RCC 7860 (cell line): ENCODE data around the gene STPG1.

Experiments
- DNase-seq: peaks from one replicate; pipeline ENCODE4 v3.0.0-alpha.2; 2015; ENCODE audit warnings: low spot score
- FAIRE-seq: peaks from 2 replicates; lab custom pipeline; 2012; peaks lifted over from hg19 to GRCh38; lab: Jason Lieb, UNC

STPG1 gene

DNA sequence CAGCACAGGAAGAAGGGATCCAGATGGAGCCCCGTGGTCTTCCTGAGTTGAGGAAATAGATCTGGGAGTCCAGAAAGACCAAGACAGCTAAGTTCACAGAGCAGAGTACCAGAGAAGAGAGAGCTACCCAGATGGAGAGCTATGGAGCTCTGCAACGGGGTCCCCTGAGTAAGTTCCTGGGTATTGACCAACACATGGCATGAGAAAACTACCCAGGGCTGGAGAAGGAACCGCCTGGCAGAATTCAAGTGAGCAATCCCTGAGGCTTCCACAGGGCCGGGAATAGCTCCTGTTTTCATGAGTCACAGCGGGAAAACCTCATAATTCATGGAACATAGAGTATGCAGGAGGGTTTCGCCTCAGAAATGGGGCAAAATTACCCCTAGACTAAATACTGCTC is 19.7 kb downstream of the STPG1 start:
- FAIRE-seq (peak; percentile 86), DNase-seq (peak; percentile 74)

DNA sequence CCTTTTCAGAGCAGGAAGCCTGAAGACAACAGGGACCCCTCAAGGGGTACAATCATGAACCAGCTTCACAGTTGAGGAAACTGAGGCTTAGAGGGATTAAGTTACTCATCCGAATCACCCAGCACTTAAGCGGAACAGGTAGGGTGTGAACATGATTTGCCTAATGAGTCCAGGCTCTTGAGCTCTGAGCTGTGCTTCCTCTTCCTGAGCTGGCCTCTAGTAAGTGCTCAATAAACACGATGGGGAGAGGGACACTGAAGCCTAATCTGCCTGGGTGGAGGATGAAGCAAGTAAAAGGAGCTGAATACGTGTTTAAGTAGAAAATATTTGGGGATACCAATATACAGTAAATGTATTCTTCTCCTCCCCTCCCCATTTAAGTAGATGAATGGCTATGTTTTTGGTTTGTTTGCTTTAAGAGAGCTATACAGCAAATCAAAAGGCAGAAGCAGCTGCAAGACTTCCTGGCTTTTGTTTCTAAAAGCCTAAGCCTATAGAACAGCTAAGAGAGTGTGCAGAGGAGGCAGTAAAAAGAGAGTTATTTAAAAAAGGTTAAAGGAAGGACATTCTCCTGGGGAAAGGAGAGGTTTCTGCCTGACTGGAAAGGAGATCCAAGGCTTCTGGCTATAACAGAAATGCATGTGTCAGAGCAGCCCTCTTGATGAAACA is 20.5 kb downstream of the STPG1 start:
- DNase-seq, result no peak
- FAIRE-seq, result no peak

DNA sequence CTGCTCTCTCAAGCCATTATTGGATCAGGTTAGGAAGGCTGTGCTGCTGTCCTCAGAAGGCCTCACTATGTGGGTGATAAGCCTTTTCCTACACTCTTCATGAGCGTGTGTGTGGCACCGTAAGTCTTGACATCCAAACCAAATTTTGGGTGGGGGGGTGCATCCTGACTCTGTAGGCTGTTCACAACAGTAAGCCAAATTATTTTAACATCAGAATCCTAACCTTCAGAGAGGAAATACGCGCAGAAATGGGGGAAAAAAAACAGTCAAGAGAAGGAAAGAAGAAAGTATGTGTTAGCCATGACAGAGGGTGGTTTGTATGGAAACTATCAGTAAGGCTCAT is 21.0 kb downstream of the STPG1 start:
- FAIRE-seq (no peak), DNase-seq (no peak)

DNA sequence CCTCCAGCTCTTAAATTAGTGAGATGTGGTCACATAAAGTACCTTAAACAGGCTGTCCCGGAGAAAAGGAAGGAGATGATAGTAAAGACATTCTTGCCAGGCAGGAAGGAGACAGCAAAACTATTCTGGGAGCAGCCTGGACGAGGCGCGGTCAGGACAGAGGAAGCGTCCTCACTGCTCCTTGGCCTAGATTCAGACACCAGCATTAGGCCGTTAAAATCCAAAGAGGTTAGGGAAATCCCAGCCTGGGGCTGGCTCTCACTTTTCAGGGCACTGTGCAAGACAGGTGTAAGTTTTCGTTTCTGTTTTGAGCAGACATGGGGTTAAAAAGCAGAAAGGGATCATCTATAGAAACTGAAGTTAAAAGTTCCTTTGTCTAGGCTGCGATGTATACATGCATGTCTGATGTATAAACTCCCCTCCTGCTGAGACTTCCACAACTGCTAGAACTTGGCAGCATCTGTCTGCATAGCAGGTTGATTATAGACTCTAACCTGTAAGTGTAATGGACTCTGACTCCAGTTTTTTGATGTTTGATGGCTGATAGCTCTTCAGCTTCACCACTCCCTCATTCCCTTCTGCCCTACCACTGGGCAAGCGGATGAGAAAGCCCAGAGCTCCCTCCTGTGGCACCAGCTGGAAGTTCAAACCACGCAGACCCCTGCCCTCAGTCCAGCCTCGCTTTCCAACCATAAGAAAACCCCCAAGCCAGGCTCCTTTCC is 21.5 kb downstream of the STPG1 start:
- no peak for FAIRE-seq

DNA sequence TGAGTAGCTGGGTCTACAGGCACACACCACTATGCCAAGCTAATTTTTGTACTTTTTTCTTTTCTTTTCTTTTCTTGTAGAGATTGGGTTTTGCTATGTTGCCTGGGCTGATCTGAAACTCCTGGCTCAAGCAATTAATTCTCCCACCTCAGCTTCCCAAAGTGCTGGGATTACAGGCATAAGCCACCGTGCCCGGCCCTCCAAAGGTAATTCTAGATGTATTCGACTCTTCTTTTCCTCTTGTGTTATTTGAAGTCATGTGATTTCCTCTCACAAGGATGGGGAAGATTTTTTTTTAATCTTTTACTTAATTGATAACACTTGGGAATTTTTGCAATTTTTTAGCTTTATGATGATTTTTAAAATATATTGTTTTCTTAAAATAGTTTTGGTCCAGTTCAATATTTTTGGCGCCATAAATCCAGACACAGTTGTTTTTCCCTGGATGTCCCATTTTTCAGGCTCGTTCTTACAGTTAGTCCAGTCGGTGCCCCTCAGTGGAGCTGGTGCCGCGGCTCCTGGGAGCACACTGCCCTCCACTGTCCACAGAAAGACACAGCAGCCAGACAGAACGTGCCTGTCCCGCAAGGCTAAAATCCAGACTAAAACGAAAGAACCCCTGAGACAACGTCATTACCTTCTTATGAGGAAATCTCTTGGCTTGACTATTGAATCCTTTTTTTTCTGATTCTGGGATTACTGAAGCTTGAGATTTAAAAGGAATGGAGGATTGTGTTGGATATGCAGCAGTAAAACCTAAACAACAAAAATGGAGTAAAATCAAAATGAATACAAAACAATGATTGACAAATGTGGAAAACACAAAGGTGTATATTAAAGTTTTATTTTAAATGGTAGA is 22.4 kb downstream of the STPG1 start:
- DNase-seq, result peak; percentile 60
- FAIRE-seq, result peak; percentile 42

More for the DNA sequence above, 21.5 kb downstream of the STPG1 start:
- no peak for DNase-seq

DNA sequence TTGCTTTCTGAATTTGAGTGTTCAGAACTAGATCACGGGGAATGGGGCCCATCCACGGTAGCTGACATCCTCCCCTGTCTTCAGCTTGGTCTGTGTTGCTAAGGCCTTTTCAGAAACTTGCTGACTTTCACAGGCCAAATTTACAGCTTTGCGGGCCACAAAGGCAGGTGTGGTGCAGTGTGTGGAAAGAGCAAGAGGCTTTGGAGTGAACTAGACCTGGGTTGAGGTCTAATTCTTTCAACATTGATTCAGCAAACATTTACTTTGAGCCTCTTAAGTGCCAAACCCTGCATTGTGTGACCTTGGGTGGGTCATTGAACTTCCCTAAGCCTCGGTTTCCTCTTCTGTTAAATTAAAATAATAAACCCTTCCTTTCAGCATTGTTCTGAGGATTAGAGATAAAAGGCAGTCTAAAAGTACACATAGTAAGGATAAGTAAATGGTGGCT is 24.3 kb downstream of the STPG1 start:
- FAIRE-seq (no peak), DNase-seq (no peak)

DNA sequence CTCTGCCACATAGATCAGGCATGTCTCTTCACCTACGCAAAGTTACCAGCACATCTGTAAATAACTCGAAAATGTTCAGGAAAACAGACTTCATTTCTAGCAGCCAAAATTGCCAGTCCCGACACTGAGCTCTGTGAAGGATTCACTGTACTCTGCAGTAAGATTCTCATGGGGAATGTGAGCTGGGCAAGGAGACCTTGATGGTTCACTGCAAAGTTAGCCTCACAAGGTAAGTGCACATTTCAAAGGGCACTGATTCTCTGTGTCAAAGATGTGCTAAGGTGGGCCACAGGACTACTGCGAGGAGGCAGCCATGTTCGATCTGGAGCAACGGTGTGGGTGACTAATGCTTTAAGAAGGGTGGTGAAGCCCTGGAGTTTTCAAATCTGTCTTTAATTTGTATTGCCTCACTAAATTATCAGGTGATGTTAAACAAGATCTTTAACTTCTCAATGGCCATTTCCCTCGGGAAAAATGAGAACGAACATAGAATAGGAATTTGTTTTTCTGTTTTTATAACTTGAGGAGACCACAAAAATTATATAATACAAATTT is 25.2 kb downstream of the STPG1 start:
- DNase-seq (no peak), FAIRE-seq (no peak)

DNA sequence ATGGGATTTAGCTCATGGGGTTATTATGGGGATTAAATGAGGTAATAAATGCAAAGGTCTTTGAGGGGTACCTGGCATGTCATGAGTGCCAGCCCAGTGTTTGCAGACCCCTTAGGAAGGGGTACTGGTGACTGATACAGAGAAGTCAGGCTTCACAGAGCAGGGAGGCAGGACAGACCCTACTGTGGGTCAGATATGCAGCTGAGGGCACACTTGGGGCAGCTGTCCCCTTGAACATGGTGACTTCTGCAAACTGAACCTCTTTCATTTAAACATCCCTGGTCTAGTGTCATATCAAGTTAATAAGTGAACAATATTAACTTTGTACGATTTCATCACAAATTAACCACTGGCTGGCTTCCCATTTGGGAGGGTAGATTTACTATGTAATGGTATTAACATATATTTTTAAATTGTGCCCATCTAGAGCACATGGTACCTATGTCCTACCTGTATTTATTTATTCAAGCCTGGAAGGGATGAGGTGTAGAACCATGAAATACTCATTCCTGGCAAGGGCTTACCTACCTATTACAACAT is 25.9 kb downstream of the STPG1 start:
- DNase-seq, result no peak
- peak; percentile 38 for FAIRE-seq

DNA sequence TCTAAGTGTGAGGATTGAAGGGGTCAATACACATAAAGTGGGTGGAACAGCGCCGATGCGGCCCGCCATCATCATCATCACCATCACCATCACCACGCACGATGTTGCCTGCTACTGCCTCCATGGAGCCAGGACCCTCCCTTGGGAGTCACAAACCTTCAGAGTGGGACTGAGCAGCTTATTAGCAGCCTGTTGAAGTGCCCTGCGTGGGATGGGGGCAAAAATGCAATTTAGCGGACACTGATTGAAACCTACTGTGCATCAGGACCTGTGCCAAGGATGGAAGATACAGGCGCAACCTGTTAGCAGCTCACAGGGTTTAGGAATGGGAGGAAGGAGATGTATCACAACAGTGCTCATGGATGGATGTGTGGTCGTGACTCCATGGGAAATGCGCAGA is 26.7 kb downstream of the STPG1 start:
- FAIRE-seq (no peak), DNase-seq (no peak)

DNA sequence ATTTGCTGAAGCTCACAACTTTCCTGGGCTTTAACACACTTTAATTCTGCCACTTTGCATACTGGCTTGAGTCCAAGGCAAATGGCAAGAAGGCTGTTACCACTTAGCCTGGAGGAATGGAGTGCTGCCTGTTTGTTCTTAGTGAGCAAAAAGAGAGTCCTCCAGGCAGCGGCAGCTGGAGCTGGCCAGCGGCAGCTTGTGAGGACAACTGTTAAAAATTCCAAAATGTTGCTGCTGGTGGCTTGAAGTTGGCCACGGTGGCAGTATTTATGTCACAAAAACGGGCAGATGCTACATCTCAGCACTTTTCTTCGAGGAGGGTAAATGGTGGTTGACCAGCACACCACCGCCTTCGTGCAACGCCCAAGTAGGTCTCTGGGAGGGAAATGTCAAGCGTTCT is 27.3 kb downstream of the STPG1 start:
- FAIRE-seq, result no peak
- no peak for DNase-seq

DNA sequence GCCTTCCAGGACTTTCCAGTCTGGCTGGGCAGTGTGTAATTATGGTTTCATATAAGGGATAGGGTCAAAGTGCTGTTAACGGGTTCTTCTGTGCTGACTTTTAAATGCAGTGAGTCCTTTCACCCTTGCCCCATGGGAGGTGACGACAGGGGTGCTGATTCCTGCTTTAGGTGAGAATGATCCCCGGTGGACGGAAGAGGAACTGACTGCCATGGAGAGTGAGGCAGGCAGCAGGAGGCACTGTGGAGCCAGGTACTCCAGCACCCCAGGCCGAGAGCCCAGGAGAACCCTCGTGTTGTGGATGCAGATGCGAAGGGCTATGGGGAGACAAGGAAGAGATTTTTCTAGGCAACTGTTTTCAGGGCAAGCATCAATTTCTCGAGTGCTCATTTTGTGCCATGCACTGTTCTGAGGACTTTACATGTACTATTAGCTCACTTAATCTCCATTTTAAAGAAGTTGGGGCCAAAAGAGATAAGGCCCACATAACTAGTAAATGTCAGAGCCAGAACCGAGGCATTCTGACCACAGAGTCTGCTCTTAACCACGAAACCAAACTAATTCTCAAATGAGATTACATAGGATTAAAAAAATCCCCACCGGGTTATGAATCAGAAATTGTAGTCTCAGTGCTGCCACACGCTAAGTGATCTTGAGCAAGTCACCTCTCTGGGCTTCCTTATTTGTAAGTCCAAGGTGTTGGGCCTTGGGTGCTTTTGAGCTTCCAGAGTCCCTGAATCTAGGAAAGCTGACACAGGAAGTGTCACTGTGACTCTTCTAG is 28.2 kb downstream of the STPG1 start:
- peak; percentile 60 for FAIRE-seq
- DNase-seq, result peak; percentile 60

DNA sequence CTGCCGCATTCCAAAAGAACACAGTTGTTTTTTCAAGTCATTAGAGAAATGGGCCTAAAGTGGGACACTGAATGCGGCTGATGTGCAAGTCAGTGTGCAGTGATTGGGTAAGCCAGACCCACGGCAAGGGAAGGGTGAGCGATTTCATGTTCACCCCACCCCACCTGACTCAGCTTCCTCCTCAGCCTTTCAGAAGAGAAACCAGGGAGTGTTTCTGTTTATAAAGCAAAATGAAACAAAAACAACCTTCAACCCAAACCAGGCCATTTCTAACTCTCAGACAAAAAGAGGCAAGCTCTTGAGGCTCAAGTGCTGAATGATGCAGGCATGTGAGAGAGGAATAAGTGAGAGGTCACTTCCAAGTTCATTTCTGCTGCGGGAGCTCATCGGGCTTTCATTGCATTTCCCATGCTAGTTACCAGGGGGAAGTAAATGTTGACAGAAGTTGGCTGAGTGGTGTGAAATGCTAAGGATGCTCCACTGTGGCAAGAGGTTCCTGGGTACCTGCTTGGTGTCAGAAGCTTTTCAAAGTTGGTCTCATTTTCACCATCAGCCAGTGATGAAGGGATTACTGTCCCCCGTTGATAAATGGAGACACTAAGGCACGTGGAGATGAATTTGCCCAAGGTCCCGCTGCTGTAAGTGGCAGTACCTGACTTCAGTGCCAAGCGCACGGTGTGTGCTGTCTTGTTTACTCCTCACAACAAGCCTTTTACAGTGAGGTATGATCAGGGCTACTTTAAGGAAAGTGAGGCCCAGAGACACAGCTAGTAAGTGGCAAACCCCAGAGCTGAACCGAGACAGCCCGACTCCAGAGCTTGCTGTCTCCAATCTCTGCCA is 29.1 kb downstream of the STPG1 start:
- DNase-seq, result no peak
- no peak for FAIRE-seq

DNA sequence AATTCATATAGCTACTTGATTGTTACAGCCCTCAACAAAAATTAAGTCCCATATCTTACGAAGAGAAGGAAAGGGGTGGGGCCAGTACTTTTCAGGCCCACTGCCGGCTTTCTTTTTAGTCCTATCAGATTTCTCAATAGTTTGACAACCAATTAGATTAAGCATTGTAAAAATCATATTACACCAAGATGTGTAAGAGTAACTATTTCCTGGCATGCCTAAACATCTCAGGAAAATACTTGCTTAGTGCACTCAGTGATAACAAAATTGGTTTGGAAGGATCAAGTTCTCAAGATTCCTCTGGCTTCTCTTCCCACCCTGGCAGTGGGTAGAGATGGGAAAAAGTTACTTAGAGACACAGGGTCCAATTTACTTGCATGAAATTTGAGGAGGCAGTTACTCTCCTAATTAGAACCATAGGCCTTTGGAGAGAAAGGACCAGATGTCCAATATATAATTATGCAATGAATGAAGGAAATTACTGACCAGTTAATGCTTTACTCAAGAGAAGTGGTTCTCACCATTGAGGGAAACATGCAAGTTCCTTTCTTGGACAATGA is 30.1 kb downstream of the STPG1 start:
- DNase-seq (no peak), FAIRE-seq (no peak)

DNA sequence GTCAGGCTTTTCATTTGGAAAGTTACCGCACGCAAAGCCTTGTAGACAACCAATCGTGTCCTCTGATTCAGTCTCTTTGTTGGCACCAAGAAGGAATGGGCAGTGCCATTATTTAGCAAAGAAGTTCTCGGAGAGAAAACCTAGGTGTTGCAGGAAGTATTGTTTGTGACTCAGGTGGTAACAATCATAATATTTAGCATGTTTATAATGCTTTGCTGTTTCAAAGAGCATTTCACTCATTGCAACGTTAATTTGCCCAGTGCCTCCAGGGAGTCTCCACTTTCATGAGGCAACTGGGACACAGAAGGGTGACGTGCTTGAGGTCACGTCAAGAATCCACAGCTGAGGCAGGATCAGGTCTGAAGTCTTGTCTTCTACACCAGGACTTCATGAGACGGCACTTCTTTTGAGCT is 31.4 kb downstream of the STPG1 start:
- FAIRE-seq (no peak), DNase-seq (no peak)

DNA sequence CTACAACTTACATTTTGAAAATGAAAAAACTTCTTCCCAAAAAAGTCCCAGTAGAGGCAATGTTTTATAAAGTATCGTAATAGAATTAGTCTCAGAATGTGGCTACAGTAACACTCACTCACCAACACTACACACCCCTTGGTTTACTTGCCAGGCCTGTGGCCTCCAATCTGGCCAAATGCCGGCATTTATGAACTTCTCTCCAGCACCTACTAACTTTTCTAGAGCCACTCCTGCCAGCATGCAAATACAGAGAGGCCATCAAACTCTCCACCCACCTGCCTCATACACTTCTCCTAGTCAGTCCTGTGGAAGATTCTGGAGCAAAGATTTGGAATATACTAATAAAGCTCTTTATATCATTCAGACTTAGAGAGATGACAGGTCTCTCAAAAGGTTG is 32.3 kb downstream of the STPG1 start:
- no peak for DNase-seq
- FAIRE-seq, result no peak

DNA sequence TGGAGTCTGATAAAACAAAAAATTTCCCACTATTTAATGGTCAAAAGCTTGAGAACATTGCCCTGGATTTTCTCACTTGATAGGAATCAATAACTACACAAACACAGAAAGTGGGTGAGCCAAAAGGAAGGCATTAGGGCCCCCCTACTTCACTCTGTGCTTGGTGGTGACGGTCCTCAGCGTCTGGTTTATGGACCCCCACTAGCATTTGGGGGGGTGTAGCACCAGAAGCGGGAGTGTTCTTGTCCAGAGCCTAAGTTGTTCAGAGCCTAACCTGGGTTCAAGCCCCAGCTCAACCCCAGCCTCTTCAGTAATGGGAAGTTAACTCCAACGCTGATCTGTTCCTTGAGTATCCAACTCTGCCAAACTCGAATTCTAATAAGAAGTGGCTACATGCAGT is 33.1 kb downstream of the STPG1 start:
- FAIRE-seq, result no peak

DNA sequence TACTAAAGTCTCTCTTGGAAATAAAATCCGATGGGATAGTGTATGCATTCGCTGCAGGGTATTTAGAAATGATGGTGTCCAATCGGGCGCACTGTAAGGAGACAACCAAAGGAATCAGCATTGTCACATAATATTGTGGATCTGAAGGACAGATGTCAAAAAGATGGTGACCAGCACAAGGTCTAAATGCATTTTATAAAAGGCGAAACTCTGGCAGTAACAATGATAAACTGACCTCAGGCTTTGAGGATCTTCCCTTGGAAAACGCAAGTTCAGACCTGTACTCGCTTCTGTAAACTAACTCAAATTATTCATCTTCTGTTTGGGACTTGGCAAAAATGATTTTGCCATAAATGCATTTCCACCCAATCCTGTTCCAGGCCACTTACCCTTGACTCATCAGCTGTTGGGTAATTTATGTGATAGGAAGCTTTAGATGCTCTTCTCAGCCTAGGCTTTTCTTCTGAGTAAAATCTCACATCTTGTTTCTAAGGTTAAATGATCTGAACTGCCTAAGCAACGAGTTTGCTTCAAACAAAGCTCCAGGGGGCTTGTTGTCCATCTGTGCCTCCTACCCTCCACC is 33.8 kb downstream of the STPG1 start:
- no peak for DNase-seq

More for the DNA sequence above, 33.1 kb downstream of the STPG1 start:
- no peak for DNase-seq

DNA sequence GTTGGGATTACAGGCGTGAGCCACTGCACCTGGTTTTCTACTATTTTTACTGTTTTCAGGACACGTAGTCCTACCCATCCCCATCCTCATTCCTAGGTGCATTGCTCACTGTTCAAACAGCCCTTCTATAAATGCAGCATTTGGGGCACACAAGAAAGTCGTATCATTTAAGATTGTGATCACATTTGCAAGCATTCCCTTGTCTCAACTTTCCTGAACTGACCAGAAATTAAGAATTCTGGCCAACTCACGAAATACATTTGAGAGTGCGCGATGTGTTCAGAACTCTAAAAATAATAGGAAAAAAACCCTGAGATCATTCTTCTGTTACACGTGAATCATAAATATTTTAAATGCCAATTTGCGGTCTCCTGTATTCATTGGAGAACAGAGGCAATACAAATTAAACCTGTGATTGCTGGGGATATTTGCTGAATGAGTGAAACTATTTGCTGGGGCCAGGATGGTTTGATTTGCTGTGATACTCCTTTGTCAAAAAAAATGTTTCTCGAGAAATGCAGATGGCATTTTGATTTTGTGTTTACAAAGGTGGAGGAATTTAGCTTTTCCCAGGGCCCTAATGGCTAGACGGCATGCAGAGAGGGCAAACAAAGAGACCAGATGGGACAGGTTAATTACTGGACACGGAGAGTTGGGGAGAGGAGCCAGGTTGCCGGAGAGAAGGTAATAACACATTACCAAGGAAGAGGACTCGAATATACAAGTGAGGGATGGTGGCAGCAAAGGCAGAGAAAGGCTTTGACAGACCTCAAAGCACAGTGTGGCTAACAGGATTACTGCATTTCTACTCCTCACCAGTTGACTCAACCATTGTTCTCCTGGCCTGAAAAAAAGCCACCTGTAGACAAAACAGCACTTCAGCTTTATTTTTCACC is 38.4 kb downstream of the STPG1 start:
- DNase-seq (no peak), FAIRE-seq (no peak)

More for the DNA sequence above, 33.8 kb downstream of the STPG1 start:
- FAIRE-seq, result no peak
